ENCODE data around the gene C18orf63. TPM values are rescaled to one million over a fixed set of nuclear protein-coding genes. Genes with fewer than 3 reads are reported as not detected.

The C18orf63 gene
- total and polyA plus RNA-seq, 2 donors (not counting 3 experiments of a cell fraction or from before 2014, with no cell fraction given), result not detected

DNA sequence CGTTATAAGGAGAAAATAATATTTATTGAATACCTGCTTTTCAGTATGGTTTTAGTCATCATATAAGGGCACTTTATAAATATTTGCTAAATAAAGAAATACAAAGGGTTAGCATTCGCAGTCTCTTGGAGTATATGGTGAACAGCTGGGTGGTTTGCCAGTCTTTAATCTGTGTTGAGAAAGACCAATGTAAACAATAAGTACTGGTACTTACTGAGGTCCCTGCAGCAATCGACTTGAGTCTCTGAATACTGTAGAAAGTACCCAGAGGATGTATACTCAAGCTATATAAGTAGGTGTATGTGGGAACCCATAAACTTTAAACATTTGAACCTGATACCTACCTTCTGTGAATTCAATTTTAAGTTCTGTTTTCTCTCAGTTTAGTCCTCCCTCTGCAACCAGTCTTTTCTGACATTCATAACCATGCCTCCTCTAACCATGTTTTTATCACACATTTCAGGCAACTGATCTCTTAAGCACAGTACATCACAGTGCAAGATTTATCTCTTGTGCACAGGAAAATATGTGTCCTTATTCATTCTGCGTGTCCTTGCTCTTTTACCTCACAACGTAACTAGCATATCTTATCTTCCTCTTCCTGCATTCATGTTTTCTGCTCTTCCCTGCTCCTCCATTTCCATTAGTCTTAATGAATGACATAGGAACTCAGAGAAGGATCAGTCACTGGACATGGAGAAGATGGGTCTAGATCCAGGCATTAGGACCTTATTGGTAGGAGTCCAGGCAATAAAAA is 21.7 kb downstream of the C18orf63 start:
- dilution Hi-C loops (cut with MboI; ENCODE audit: extremely low pct_ligation_motif_present, low sequenced_read_pairs) (no loop called here), intact Hi-C loops (cut with micrococcal nuclease) (no loop called here)
- no peak overlapping the region for H3K4me3 ChIP-seq (replicated peaks in 1 of 3; ENCODE audit: insufficient read depth in 1 of 3, low read depth in 1 of 3, low read length in 3 of 3)
- H3K9ac ChIP-seq (replicated peaks; ENCODE audit: extremely low read depth, insufficient read depth, low read length), result no peak overlapping the region
- BruUV-seq (replicated peaks), result no TSS peak
- no peaks in the 10 kb centered on the region for H3K4me1 ChIP-seq (ENCODE audit: control insufficient read depth, extremely low read depth, insufficient read depth, low read length)
- ChIA-PET CTCF (interaction anchor here (2.7 kb wide), 1 partner anchor 140 kb away, joined by 15 read pairs; no protein-coding TSS in a partner anchor), POLR2A (no interaction called here)
- no peak overlapping the region for H3K27ac ChIP-seq (ENCODE audit: insufficient read depth, low read depth, low read length)
- TF ChIP-seq MYC (IDR thresholded peaks at IDR 0.05; ENCODE audit: low read depth, low read length) (no peak), EZH2 (IDR thresholded peaks at IDR 0.05; ENCODE audit: borderline replicate concordance, low read depth, low read length, severe bottlenecking) (no peak), JUN (IDR thresholded peaks at IDR 0.05; ENCODE audit: borderline replicate concordance, insufficient read depth, insufficient read length, low read depth) (no peak), FOS (IDR thresholded peaks at IDR 0.05; ENCODE audit: borderline replicate concordance, insufficient read depth, low read length) (no peak), GATA2 (IDR thresholded peaks at IDR 0.05; ENCODE audit: insufficient read depth, insufficient read length, low read depth, low read length) (no peak), POLR2AphosphoS5 (IDR thresholded peaks at IDR 0.05; ENCODE audit: insufficient read depth, low read depth, low read length) (no peak), POLR2A (IDR thresholded peaks at IDR 0.05; ENCODE audit: low read depth, low read length) (no peak)
- TF ChIP-seq, protein P1, sequence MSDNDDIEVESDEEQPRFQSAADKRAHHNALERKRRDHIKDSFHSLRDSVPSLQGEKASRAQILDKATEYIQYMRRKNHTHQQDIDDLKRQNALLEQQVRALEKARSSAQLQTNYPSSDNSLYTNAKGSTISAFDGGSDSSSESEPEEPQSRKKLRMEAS (IDR thresholded peaks at IDR 0.05; ENCODE audit: insufficient read depth, insufficient read length), result no peak
- TF ChIP-seq, protein P2, sequence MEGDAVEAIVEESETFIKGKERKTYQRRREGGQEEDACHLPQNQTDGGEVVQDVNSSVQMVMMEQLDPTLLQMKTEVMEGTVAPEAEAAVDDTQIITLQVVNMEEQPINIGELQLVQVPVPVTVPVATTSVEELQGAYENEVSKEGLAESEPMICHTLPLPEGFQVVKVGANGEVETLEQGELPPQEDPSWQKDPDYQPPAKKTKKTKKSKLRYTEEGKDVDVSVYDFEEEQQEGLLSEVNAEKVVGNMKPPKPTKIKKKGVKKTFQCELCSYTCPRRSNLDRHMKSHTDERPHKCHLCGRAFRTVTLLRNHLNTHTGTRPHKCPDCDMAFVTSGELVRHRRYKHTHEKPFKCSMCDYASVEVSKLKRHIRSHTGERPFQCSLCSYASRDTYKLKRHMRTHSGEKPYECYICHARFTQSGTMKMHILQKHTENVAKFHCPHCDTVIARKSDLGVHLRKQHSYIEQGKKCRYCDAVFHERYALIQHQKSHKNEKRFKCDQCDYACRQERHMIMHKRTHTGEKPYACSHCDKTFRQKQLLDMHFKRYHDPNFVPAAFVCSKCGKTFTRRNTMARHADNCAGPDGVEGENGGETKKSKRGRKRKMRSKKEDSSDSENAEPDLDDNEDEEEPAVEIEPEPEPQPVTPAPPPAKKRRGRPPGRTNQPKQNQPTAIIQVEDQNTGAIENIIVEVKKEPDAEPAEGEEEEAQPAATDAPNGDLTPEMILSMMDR (IDR thresholded peaks at IDR 0.05; ENCODE audit: extremely low read depth in 1 of 2, insufficient read depth in 1 of 2, low read depth in 1 of 2, low read length in 2 of 2), result no peak
- FAIRE-seq, result no peak
- no peaks in the 10 kb centered on the region for H3K9me3 ChIP-seq (replicated peaks; ENCODE audit: control insufficient read depth, insufficient read depth, low read length)
- H3K79me2 ChIP-seq (ENCODE audit: control insufficient read depth, insufficient read depth, low read length), result no peaks in the 10 kb centered on the region
- no peaks in the 10 kb centered on the region for H4K20me1 ChIP-seq (replicated peaks; ENCODE audit: control insufficient read depth, extremely low read depth, insufficient read depth, low read length)
- no peaks in the 10 kb centered on the region for H3K36me3 ChIP-seq (ENCODE audit: control insufficient read depth in 2 of 2, extremely low read depth in 1 of 2, insufficient read depth in 2 of 2, low read length in 2 of 2)
- no peak overlapping the region for H2AFZ ChIP-seq (ENCODE audit: low read depth, low read length)
- no peaks in the 10 kb centered on the region for H3K9me1 ChIP-seq (replicated peaks; ENCODE audit: control insufficient read depth, extremely low read depth, insufficient read depth, low read length)
- DNase-seq (ENCODE audit: low read depth, low spot score), result no peak
- H3K4me2 ChIP-seq (ENCODE audit: insufficient read depth, low read length), result no peak overlapping the region
- peaks cover 0 to 8% of the 10 kb centered on the region in 2 experiments for H3K27me3 ChIP-seq (ENCODE audit: control insufficient read depth in 2 of 2, insufficient read depth in 2 of 2, low read length in 2 of 2)

Measured in endothelial cell of umbilical vein (primary cell).